Testis (tissue), 2 donors: ENCODE measurements around the gene EXOC3.

ENCODE experiments used
- CTCF ChIP-seq, 3 experiments: fragments of 450-650 bp in 2 of 3; fragments of 200-600 bp in 1 of 3; sonication (generic) in 1 of 3; IDR thresholded peaks; one replicate each; pipeline ENCODE4 v1.5.1; 2016 to 2019; ENCODE audit warnings: antibody characterized with exemption in 3 of 3, mild to moderate bottlenecking in 2 of 3, moderate library complexity in 1 of 3
- POLR2A ChIP-seq: fragments of 450-650 bp; IDR thresholded peaks from one replicate; pipeline ENCODE4 v1.6.1; 2017; ENCODE audit warnings: antibody characterized with exemption, mild to moderate bottlenecking, moderate library complexity

- no peak for TF ChIP-seq CTCF (IDR thresholded peaks at IDR 0.05)
- no peak for TF ChIP-seq POLR2A
These were observed 5.2 kb downstream of the EXOC3 start for GRCh38 chr5:448061-448765.
